Adrenal gland (tissue), 12 donors: ENCODE results near the gene COX7A2L. TPM values are rescaled to one million over a fixed set of nuclear protein-coding genes. Genes with fewer than 3 reads are reported as not detected.

Experiments used
- DNase-seq, 7 donors: peaks; one replicate each; pipeline ENCODE4 v3.0.0-alpha.2; 2019 to 2020
- H3K27ac ChIP-seq, 5 donors: fragments of 200-600 bp; sonication (generic) in 4 of 5; 1 replicate in 3 of 5; 2 replicates in 2 of 5; pipeline versions ENCODE4 v1.5.1 to v1.8.0; 2016 to 2020; ENCODE audit warnings: mild to moderate bottlenecking in 1 of 5
- H3K27me3 ChIP-seq: fragments of 200-600 bp; 2 replicates; pipeline ENCODE4 v1.8.0; 2021
- H3K36me3 ChIP-seq, 2 donors: fragments of 200-600 bp; replicated peaks in 1 of 2; 1 replicate in 1 of 2; 2 replicates in 1 of 2; pipeline versions ENCODE4 v1.5.1 to v1.8.0; 2018 to 2022
- H3K4me1 ChIP-seq, 2 donors: fragments of 200-600 bp; replicated peaks in 1 of 2; 1 replicate in 1 of 2; 2 replicates in 1 of 2; pipeline versions ENCODE4 v1.5.1 to v1.8.0; 2018 to 2021
- H3K4me3 ChIP-seq, 4 donors: fragments of 200-600 bp; sonication (generic) in 3 of 4; one replicate each; pipeline ENCODE4 v1.5.1; 2016 to 2018
- H3K9me3 ChIP-seq, 3 donors: fragments of 200-600 bp; sonication (generic) in 1 of 3; replicated peaks in 1 of 3; 1 replicate in 2 of 3; 2 replicates in 1 of 3; pipeline versions ENCODE4 v1.5.1 to v1.8.0; 2016 to 2021
- POLR2A ChIP-seq, 2 donors: fragments of 450-650 bp; IDR thresholded peaks; one replicate each; pipeline ENCODE4 v1.6.1; 2017; ENCODE audit warnings: antibody characterized with exemption in 2 of 2, mild to moderate bottlenecking in 2 of 2, moderate library complexity in 1 of 2
- WGBS, 4 donors: extraction: QIAGEN DNeasy Blood & Tissue Kit in 2 of 4; methylation state at CpG; one replicate each; pipeline versions ENCODE4 v1.1.5 to v1.1.7; 2013 to 2017; 5-methylcytosine and 5-hydroxymethylcytosine counted together
- intact Hi-C, 2 donors: fragments of 100-400 bp; cut with DNase I; formaldehyde crosslinking; loops; one replicate each; pipeline versions ENCODE4 v1.14.1 to v1.15.0; 2022 to 2023
- polyA plus RNA-seq, 3 donors: library from polyadenylated mRNA; stranded (reverse); fragments of 200-250 nt in 2 of 3; fragments of 350-450 nt in 1 of 3; fragmentation: Illumina TruSeq in 1 of 3; extraction: RNeasy Lipid Tissue Mini Kit (QIAGEN cat#74804) in 1 of 3; gene quantifications; one replicate each; pipeline ENCODE4 v1.2.3, GENCODE V29; 2013 to 2014
- total RNA-seq, 9 donors: library from RNA; depleted of rRNA in 4 of 9; stranded (reverse); fragments of >200 nt in 4 of 9; fragments of 120-200 nt in 1 of 9; fragmentation: NEBNext Ultra II Directional in 1 of 9; extraction: Animal tissue kit (Norgen Biotek cat#: 25700) in 1 of 9; gene quantifications; one replicate each; pipeline versions ENCODE4 v1.1.0 to v1.2.4, GENCODE V29; 2013 to 2023
- TF ChIP-seq, protein P1 (sequence below), 6 experiments: fragments of 450-650 bp in 4 of 6; fragments of 200-600 bp in 2 of 6; sonication (generic) in 1 of 6; IDR thresholded peaks; 1 replicate in 5 of 6; 2 replicates in 1 of 6; pipeline versions ENCODE4 v1.5.1 to v1.8.0; 2016 to 2021; ENCODE audit warnings: antibody characterized with exemption in 6 of 6, mild to moderate bottlenecking in 2 of 6, moderate library complexity in 1 of 6
- donor health status: healthy with polysubstance abuse.
- donor health status: Bipolar disorder and iron deficiency.
- donor health status: DM: yes; HTN: yes; CAD: no.
- donor health status: DM: no; HTN: no; CAD: no.
- donor health status: DM: no; HTN: no; CAD: no.
- donor health status: DM: yes; HTN: yes; CAD: no.

The COX7A2L gene
- total and polyA plus RNA-seq, 12 donors: 124 to 446 (median 291) TPM

DNA sequence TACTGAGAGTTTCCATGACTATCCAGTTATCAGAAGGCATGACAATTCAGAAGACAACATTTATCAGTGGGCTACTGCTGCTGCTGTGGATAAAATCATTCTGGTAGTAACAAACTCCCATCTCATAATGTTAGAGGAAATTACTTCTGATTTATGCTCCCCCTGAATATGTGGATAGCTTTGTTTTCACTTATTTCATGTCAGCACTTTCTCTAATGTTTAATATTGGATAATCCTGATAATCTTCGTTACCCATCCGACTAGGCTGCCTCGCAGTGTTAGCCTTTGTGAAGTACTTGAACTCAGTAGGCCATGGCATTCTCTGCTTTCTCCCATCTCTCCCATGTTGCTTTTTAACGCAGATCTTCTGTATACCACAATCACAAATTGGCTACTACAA, 28.4 kb downstream of the COX7A2L start:
- intact Hi-C loops: no loop called here

DNA sequence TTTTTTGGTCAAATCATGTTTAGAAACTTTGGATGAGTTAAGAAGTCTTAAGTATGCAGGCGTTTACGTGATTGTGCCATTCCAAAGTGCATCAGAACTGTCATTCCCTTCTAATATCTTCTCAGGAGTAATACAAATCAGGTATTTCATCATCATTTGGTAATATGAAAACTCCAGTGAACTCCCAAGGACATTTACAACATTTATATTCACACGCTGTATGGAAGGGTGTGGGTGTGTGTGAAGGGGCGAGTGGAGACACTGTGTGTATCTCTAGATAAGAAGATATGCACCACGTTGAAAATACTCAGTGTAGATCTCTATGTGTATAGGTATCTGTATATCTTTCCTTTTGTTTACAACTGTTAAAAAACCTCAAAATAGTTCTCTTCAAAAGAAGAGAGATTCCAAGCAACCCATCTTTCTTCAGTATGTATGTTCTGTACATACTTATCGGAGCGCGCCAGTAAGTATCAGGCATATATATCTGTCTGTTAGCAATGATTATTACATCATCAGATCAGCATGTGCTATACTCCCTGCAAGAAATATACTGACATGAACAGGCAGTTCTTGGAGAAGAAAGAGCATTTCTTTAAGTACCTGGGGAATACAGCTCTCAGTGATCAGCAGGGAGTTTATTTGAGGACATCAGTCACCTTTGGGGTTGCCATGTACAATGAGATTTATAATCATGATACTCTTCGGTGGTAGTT, 29.3 kb downstream of the COX7A2L start:
- DNase-seq: no peak
- Histone ChIP-seq H3K4me1 (peaks cover 6 to 15% of the 10 kb centered on the region in 2 donors), H3K27ac (peak overlapping the region in 2 of 5 donors; percentile 13 to 57), H3K36me3 (peaks cover 0 to 28% of the 10 kb centered on the region in 2 donors), H3K9me3 (no peaks in the 10 kb centered on the region), H3K27me3 (no peaks in the 10 kb centered on the region), H3K4me3 (no peak overlapping the region)
- no peak for TF ChIP-seq POLR2A (IDR thresholded peaks at IDR 0.05)
- TF ChIP-seq, protein P1, sequence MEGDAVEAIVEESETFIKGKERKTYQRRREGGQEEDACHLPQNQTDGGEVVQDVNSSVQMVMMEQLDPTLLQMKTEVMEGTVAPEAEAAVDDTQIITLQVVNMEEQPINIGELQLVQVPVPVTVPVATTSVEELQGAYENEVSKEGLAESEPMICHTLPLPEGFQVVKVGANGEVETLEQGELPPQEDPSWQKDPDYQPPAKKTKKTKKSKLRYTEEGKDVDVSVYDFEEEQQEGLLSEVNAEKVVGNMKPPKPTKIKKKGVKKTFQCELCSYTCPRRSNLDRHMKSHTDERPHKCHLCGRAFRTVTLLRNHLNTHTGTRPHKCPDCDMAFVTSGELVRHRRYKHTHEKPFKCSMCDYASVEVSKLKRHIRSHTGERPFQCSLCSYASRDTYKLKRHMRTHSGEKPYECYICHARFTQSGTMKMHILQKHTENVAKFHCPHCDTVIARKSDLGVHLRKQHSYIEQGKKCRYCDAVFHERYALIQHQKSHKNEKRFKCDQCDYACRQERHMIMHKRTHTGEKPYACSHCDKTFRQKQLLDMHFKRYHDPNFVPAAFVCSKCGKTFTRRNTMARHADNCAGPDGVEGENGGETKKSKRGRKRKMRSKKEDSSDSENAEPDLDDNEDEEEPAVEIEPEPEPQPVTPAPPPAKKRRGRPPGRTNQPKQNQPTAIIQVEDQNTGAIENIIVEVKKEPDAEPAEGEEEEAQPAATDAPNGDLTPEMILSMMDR (IDR thresholded peaks at IDR 0.05): no peak
- intact Hi-C loops: no loop called here
- 66 to 77% (median 76%) methylated on average over 9 of the region's 9 CpGs for WGBS, 4 donors

More for the DNA sequence above, 28.4 kb downstream of the COX7A2L start:
- no peak for DNase-seq
- Histone ChIP-seq H3K27ac (no peak overlapping the region), H3K4me3 (no peak overlapping the region), H3K4me1 (peaks cover 6 to 15% of the 10 kb centered on the region in 2 donors), H3K27me3 (no peaks in the 10 kb centered on the region), H3K9me3 (no peaks in the 10 kb centered on the region), H3K36me3 (peaks cover 0 to 28% of the 10 kb centered on the region in 2 donors)
- WGBS, 4 donors: 94 to 99% (median 97%) methylated on average over 4 of the region's 4 CpGs
- no peak for TF ChIP-seq POLR2A (IDR thresholded peaks at IDR 0.05)
- TF ChIP-seq, protein P1 (IDR thresholded peaks at IDR 0.05): no peak

DNA sequence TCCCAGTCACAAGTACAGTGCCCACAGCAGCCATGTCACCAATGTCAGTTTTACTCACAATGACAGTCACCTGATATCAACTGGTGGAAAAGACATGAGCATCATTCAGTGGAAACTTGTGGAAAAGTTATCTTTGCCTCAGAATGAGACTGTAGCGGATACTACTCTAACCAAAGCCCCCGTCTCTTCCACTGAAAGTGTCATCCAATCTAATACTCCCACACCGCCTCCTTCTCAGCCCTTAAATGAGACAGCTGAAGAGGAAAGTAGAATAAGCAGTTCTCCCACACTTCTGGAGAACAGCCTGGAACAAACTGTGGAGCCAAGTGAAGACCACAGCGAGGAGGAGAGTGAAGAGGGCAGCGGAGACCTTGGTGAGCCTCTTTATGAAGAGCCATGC, 31.3 kb downstream of the COX7A2L start:
- intact Hi-C loops: loop anchor here (5.0 to 10.0 kb wide), 2 partner anchors 232 to 235 kb away; no protein-coding TSS in a partner anchor
- peaks cover 0 to 28% of the 10 kb centered on the region in 2 donors for H3K36me3 ChIP-seq
- 94 to 97% (median 95%) methylated on average over 5 of the region's 5 CpGs for WGBS, 4 donors
- TF ChIP-seq, protein P1 (IDR thresholded peaks at IDR 0.05): no peak
- no peak for TF ChIP-seq POLR2A (IDR thresholded peaks at IDR 0.05)
- H3K4me3 ChIP-seq: no peak overlapping the region
- no peak for DNase-seq
- no peaks in the 10 kb centered on the region for H3K27me3 ChIP-seq
- peaks cover 6 to 15% of the 10 kb centered on the region in 2 donors for H3K4me1 ChIP-seq
- H3K27ac ChIP-seq: peak overlapping the region in 2 of 5 donors; percentile 56 to 66
- no peaks in the 10 kb centered on the region for H3K9me3 ChIP-seq

DNA sequence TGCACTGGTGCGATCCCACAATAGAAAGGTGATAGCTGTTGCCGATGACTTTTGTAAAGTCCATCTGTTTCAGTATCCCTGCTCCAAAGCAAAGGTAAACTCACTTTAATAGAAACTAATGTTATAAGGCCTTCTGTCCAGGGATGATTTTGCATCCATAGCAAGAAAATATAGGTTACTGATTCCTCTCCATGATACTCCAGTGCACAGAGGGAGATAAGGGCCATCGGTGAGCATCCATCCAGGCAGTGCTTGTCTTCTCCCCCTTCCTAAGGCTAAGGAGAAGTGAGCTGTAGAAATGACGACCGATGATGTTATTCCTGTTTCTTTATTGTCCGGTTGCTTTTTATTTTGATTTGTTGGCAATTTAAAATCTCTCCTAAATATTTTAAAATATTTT, 32.1 kb downstream of the COX7A2L start:
- intact Hi-C loops: loop anchor here (5.0 to 10.0 kb wide), 2 partner anchors 232 to 234 kb away; no protein-coding TSS in a partner anchor
- Histone ChIP-seq H3K27me3 (no peaks in the 10 kb centered on the region), H3K4me3 (no peak overlapping the region), H3K9me3 (no peaks in the 10 kb centered on the region), H3K27ac (no peak overlapping the region), H3K4me1 (peaks cover 6 to 15% of the 10 kb centered on the region in 2 donors), H3K36me3 (peaks cover 0 to 27% of the 10 kb centered on the region in 2 donors)
- no peak for DNase-seq
- 85 to 93% (median 90%) methylated on average over 6 of the region's 6 CpGs for WGBS, 4 donors
- TF ChIP-seq, protein P1 (IDR thresholded peaks at IDR 0.05): no peak
- no peak for TF ChIP-seq POLR2A (IDR thresholded peaks at IDR 0.05)
